A549 treated with dexamethasone at 1 μM for 4 hours (cell line): ENCODE results near the gene LSMEM2. TPM values are rescaled to one million over a fixed set of nuclear protein-coding genes. Genes with fewer than 3 reads are reported as not detected.

ENCODE experiments used
- total RNA-seq: library from RNA; stranded (reverse); fragments of 200-300 nt; extraction: Qiagen RNA extraction; gene quantifications from 5 replicates; pipeline ENCODE4 v1.2.3, GENCODE V29; 2022

The LSMEM2 gene
- not detected in 5 replicates for total RNA-seq

DNA sequence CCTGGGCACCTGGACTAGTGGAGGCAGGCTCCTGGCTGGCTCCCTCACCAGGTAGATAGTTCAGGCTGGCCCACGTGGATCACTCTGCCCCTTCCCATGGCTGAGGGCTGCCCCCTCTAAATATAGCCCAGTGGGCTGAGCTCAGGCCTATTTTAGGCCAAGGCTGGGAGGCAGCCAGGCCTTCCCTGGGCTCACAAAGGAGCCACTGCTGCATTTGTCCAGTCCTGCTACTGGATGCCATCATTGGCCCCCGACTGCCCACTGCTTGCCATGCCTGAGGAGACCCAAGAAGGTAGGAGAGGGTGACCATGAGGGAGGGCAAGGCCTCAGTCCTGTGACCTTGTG is at the start of gene LSMEM2:
TSS of gene LSMEM2 (plus strand) at position 208 of the 345 bp plus-strand sequence. CDS start at position 235, 27 bp downstream.

DNA sequence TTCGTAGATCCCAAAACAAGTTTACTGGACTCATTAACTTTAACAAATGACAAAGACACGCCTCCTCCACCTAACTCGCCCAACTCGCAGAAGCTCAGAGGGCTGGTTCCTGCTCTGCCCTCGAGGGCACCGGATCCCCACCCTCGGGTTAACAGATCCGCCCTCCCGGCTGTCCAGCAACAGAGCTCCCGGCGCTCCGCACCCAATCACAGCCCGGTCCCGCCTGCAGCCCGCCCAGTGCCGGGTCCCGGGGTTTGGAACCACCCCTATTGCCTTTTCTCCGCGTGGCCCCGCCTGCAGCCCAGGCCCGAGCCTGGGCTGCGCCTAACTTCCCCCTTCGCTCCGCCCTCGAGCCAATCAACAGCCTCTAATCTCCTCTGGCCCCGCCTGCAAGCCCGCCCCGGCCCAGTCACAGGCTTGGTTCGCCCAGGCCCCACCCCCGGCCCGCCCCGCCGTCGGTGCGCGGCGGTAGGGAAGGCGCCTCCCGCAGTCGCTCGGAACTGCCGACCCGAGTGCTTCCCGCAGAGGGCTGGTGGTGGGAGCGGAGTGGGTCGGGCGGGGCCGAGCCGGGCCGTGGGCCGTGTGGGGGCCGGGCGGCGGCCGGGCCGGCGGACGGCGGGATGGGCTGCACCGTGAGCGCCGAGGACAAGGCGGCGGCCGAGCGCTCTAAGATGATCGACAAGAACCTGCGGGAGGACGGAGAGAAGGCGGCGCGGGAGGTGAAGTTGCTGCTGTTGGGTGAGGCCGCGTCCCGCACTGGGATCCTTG is 43.0 kb upstream of the LSMEM2 start, which contains the start of gene GNAI2:
TSS of gene GNAI2 (plus strand) at position 489 of the 768 bp plus-strand sequence. CDS start at position 621, 132 bp downstream.

GRCh38 chr3:50268703-50269451 is 10.0 kb upstream of the LSMEM2 start, which contains the start of gene SEMA3B:
TSS of gene SEMA3B (plus strand) at chr3:50269147. CDS start at chr3:50269241, 94 bp downstream.

DNA sequence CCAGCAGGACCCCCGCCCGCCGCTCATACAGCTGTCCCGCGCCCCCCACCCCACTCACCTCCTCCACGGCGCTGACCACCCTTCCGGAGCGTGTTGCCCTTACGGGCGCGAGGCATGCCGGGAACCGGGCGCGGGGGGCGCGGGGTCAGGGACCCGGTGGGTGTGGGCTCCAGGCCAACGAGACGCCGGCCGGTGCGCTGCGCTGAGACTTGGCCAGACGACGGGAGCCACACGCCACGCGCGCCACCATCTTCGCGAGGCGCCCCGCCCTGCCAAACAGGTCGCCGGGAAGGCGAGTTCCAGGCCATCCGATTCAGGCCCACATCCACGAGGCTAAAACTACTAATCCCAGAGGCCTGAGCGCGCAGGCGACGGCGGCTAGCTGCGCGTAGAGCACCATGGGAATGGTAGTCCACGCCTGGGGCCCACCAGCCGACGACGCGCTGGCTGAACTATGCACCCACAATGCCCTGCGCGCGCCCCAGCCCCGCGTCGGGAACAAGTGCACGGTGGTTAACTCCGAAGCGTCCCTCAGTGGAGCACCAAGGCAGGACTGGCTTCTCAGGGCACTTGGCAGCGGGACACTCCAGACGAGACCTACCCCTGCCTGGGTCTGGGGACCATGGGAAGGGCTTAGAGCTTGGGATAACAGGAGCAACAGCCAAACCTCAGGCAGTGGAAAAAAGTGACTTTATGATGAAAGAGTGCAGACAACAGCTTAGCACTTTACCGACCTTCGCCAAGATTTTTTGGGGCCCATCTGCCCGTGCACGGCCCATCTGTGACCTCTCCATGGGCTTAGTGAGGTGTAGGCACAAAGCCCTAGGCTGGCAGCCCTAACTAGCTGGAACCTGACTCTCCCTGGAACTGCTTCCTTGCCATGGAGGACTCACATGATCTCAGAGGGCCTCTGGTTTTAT is 13.5 kb downstream of the LSMEM2 start, which contains the start of gene IFRD2:
TSS of gene IFRD2 (minus strand) at position 271 of the 920 bp plus-strand sequence. CDS start at position 116, 155 bp downstream.

GRCh38 chr3:50298836-50299637 is 20.1 kb downstream of the LSMEM2 start, which contains the start of the genes HYAL3 and NAA80:
TSS of gene HYAL3 (minus strand) at chr3:50299405. CDS start at chr3:50295602, 3,803 bp downstream.
TSS of gene NAA80 (minus strand) at chr3:50299405. CDS start at chr3:50297463, 1,942 bp downstream.

DNA sequence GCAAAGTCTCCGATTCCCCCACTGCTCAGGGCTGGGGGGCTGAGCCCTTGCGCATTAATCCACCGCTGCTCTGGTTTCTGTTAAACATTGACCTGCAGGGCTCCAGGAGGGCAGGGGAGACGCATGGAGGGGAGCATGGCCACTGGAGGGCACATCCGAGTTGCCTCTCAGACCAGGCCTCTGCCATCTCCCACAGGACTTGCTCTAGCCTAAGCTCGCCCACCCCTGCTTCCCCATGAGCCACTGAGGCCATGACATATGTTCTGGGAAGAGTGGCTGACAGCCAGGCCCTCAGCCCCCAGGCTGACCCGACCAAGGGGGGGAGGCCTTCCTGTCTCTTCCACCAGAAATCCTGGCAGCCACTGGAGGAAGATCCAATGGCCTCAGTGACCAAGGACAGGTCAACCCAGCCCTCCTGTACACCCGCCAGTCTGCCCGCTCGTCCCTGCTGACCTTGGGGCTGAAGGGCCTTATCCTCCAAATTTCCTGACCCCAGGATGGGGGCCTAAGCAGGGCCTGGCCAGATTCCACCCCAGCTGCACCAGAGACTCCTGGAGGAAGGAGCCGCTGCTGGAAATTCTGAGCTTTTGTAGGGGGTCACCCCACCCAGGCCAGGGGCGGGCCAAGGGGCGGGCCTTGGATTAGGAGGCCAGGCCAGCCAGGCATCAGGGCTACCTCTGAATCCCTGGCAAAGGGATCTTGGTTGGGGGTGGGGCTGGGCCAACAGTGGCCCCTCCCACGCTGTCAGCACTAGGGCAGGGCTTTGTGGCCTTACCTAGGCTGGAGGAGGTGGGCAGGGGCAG is 24.3 kb downstream of the LSMEM2 start, which contains the start of gene HYAL1:
TSS of gene HYAL1 (minus strand) at position 562 of the 803 bp plus-strand sequence. CDS start 618 bp downstream, outside the sequence.

GRCh38 chr3:50322386-50323091 is 43.7 kb downstream of the LSMEM2 start, which contains the start of gene HYAL2:
TSS of gene HYAL2 (minus strand) at chr3:50322745. CDS start at chr3:50320489, 2,256 bp downstream.

DNA sequence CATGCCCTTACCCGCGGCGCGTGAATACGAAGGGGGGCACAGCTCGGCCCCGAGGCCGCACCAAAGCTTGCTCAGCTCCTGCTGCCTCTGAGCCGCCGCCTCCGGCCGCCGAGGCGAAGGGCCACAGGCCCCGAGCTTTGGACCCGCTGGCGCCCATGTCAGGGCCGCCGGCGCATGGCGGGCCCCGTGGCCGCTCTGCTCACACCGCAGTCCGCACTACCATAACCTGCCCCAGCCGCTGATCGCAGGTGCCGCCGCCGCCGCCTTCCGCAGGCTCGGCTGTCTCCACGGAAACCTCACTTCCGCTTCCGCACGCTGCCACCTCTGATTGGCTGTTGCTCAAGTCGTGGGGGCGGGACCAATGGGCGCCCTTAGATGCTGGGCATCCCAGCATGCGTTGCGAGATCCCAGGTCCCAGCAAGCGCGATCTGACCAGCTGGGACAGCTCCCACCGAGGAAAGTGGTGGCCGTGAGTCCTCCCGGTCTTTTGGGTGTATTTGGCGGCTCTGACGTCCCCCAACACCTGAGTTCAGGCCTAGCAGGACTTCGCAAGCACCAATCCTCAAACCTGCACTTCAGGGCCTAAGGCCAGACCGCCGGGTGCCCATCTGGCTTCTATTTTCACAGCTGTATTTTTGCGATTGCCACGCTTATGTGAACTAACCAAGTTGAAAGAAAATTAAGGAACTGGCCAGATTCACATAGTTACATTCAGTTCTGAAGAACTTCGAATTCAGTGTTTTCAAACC is 49.2 kb downstream of the LSMEM2 start, which contains the start of gene TUSC2:
TSS of gene TUSC2 (minus strand) at position 281 of the 749 bp plus-strand sequence. CDS start at position 157, 124 bp downstream.

Other genes starting within 250 kb of the LSMEM2 start
- gene RBM5, start 190.2 kb upstream of the LSMEM2 start, total RNA-seq, result 27.0 to 42.6 TPM (median 37.4 TPM) in 5 replicates
- 13.4 to 22.0 TPM (median 19.5 TPM) in 5 replicates for gene SEMA3F, start 123.8 kb upstream of the LSMEM2 start, total RNA-seq
- 0.03 to 0.48 TPM (median 0.21 TPM) in 4 of 5 replicates, not detected in the other for gene GNAT1, start 87.5 kb upstream of the LSMEM2 start, total RNA-seq
- gene SLC38A3, start 73.8 kb upstream of the LSMEM2 start, total RNA-seq, result 0.05 to 0.22 TPM (median 0.06 TPM) in 4 of 5 replicates, not detected in the other
- 34.0 to 49.8 TPM (median 46.8 TPM) in 5 replicates for gene GNAI2, start 42.9 kb upstream of the LSMEM2 start, total RNA-seq
- gene SEMA3B, start 9.9 kb upstream of the LSMEM2 start, total RNA-seq, result 5.0 to 7.7 TPM (median 6.3 TPM) in 5 replicates
- gene IFRD2, start 13.3 kb downstream of the LSMEM2 start, total RNA-seq, result 66.6 to 89.9 TPM (median 85.4 TPM) in 5 replicates
- 7.0 to 9.9 TPM (median 8.8 TPM) in 5 replicates for gene HYAL3, start 20.3 kb downstream of the LSMEM2 start, total RNA-seq
- gene NAA80, start 20.3 kb downstream of the LSMEM2 start, total RNA-seq, result 4.3 to 7.9 TPM (median 6.4 TPM) in 5 replicates
- gene HYAL1, start 24.5 kb downstream of the LSMEM2 start, total RNA-seq, result 0.40 to 0.69 TPM (median 0.57 TPM) in 5 replicates
- gene HYAL2, start 43.7 kb downstream of the LSMEM2 start, total RNA-seq, result 21.2 to 33.5 TPM (median 29.2 TPM) in 5 replicates
- 22.6 to 36.7 TPM (median 34.6 TPM) in 5 replicates for gene TUSC2, start 49.1 kb downstream of the LSMEM2 start, total RNA-seq
- 15.1 to 17.6 TPM (median 17.2 TPM) in 5 replicates for gene RASSF1, start 61.7 kb downstream of the LSMEM2 start, total RNA-seq
- 0.71 to 1.3 TPM (median 1.0 TPM) in 5 replicates for gene ZMYND10, start 66.6 kb downstream of the LSMEM2 start, total RNA-seq
- 12.2 to 13.5 TPM (median 12.7 TPM) in 5 replicates for gene NPRL2, start 71.7 kb downstream of the LSMEM2 start, total RNA-seq
- gene CYB561D2, start 71.8 kb downstream of the LSMEM2 start, total RNA-seq, result 13.8 to 17.4 TPM (median 15.7 TPM) in 5 replicates
- gene TMEM115, start 80.4 kb downstream of the LSMEM2 start, total RNA-seq, result 37.1 to 50.9 TPM (median 49.1 TPM) in 5 replicates
- 0.48 to 0.77 TPM (median 0.67 TPM) in 5 replicates for gene CACNA2D2, start 224.5 kb downstream of the LSMEM2 start, total RNA-seq